SU-DHL-6 (cell line): Measurements from ENCODE around the gene COQ10B.

Experiments
- H2AFZ ChIP-seq: fragments of 200-600 bp; sonication (generic); 2 replicates; pipeline ENCODE4 v1.6.1; 2014; ENCODE audit warnings: low read depth, mild to moderate bottlenecking, moderate library complexity, mixed read lengths, antibody characterized with exemption, low read length; ENCODE audit not compliant: severe bottlenecking
- H3F3A ChIP-seq: fragments of 200-600 bp; shearing (Covaris generic); 2 replicates; pipeline ENCODE4 v1.6.0; 2016; ENCODE audit warnings: antibody characterized with exemption, mild to moderate bottlenecking; ENCODE audit not compliant: insufficient read depth
- H3K27ac ChIP-seq: fragments of 200-600 bp; sonication (generic); 2 replicates; pipeline ENCODE4 v1.5.1; 2016; ENCODE audit warnings: low read depth, mild to moderate bottlenecking, low read length, moderate library complexity, mixed read lengths
- H3K27me3 ChIP-seq: fragments of 200-600 bp; sonication (generic), shearing (Covaris generic); 2 replicates; pipeline ENCODE4 v1.6.0; 2014; ENCODE audit warnings: mild to moderate bottlenecking, low read length
- H3K36me3 ChIP-seq: fragments of 200-600 bp; sonication (generic); 2 replicates; pipeline ENCODE4 v1.6.1; 2014; ENCODE audit warnings: mild to moderate bottlenecking, low read length, mixed read lengths
- H3K4me2 ChIP-seq: fragments of 300-600, 200-600 bp; shearing (Covaris generic), sonication (generic); 2 replicates; pipeline ENCODE4 v1.6.0; 2014; ENCODE audit warnings: low read length, low read depth, mild to moderate bottlenecking; ENCODE audit not compliant: poor library complexity, severe bottlenecking
- H3K4me3 ChIP-seq: fragments of 200-600 bp; sonication (generic); 2 replicates; pipeline ENCODE4 v1.5.1; 2014; ENCODE audit warnings: antibody characterized with exemption, low read length, mild to moderate bottlenecking, mixed read lengths; ENCODE audit not compliant: insufficient read depth, poor library complexity, severe bottlenecking
- H3K79me2 ChIP-seq: fragments of 200-600 bp; sonication (generic); 2 replicates; pipeline ENCODE4 v1.6.1; 2014; ENCODE audit warnings: mild to moderate bottlenecking, low read length, moderate library complexity; ENCODE audit not compliant: insufficient read depth
- H3K9ac ChIP-seq: fragments of 200-600 bp; sonication (generic); 2 replicates; pipeline ENCODE4 v1.7.0; 2014; ENCODE audit warnings: mild to moderate bottlenecking, low read length
- H3K9me2 ChIP-seq: fragments of 200-600 bp; sonication (generic); replicated peaks from 2 replicates; pipeline ENCODE4 v1.6.1; 2014; ENCODE audit warnings: low read length; ENCODE audit not compliant: insufficient read depth
- H3K9me3 ChIP-seq: fragments of 200-600 bp; sonication (generic); 2 replicates; pipeline ENCODE4 v1.6.1; 2014; ENCODE audit warnings: low read length, mixed read lengths; ENCODE audit not compliant: insufficient read depth
- H4K20me1 ChIP-seq: fragments of 200-600 bp; sonication (generic); 2 replicates; pipeline ENCODE4 v1.6.1; 2014; ENCODE audit warnings: low read depth, mild to moderate bottlenecking, antibody characterized with exemption, low read length, moderate library complexity, mixed read lengths
- CTCF ChIP-seq: fragments of 200-600 bp; sonication (generic); IDR thresholded peaks from one replicate; pipeline ENCODE4 v1.5.1; 2017; ENCODE audit warnings: antibody characterized with exemption, mild to moderate bottlenecking, low read length, moderate library complexity; ENCODE audit not compliant: insufficient read depth, poor library complexity, severe bottlenecking
- EZH2phosphoT487 ChIP-seq: fragments of 200-600 bp; sonication (generic), shearing (Covaris generic); conservative IDR thresholded peaks from 2 replicates; pipeline ENCODE4 v1.6.1; 2018; ENCODE audit warnings: mild to moderate bottlenecking, antibody characterized with exemption, low read length, moderate library complexity, mixed read lengths

COQ10B gene

GRCh38 chr2:197515739-197516392 is 62.5 kb downstream of the COQ10B start, which contains the start of gene MOB4:
MOB4 (plus strand) TSS chr2:197516066; CDS start chr2:197516087, 21 bp downstream.
- Histone ChIP-seq H2AFZ (peak within 1 kb of the TSS; percentile 70), H3K27ac (peak within 1 kb of the TSS; percentile 89), H3K9me3 (no peaks in the 10 kb centered on the region), H3K79me2 (peaks cover 58% of the 10 kb centered on the region), H3K4me2 (peak within 1 kb of the TSS; percentile 90), H3K4me3 (peak within 1 kb of the TSS; percentile 81), H4K20me1 (0 out of 2 replicates have a peak, but pooled peaks cover 6% of the 10 kb centered on the region), H3K27me3 (no peaks in the 10 kb centered on the region), H3K9ac (peak within 1 kb of the TSS; percentile 73), H3K36me3 (peaks cover 6% of the 10 kb centered on the region; the same call in 1 of the 2 replicates), H3F3A (peaks cover 22% of the 10 kb centered on the region), H3K9me2 (no peaks in the 10 kb centered on the region)
- TF ChIP-seq CTCF, result no peak
- no peak for TF ChIP-seq EZH2phosphoT487

GRCh38 chr2:197516393-197516761 is 63.0 kb downstream of the COQ10B start:
- Histone ChIP-seq H3F3A (peaks cover 19% of the 10 kb centered on the region), H3K79me2 (peaks cover 63% of the 10 kb centered on the region), H3K4me2 (peak overlapping the region; percentile 90), H3K9me3 (no peaks in the 10 kb centered on the region), H3K9ac (peak overlapping the region; percentile 73), H3K27me3 (no peaks in the 10 kb centered on the region), H3K4me3 (peak overlapping the region; percentile 81), H3K36me3 (peaks cover 6% of the 10 kb centered on the region; the same call in 1 of the 2 replicates), H3K27ac (peak overlapping the region; percentile 89), H4K20me1 (0 out of 2 replicates have a peak, but pooled peaks cover 6% of the 10 kb centered on the region), H3K9me2 (no peaks in the 10 kb centered on the region), H2AFZ (peak overlapping the region; percentile 38)
- TF ChIP-seq EZH2phosphoT487 (no peak), CTCF (no peak)

GRCh38 chr2:197517150-197517549 is 63.8 kb downstream of the COQ10B start:
- Histone ChIP-seq H3K36me3 (peaks cover 6% of the 10 kb centered on the region; the same call in 1 of the 2 replicates), H3F3A (peaks cover 19% of the 10 kb centered on the region), H3K9ac (peak overlapping the region; percentile 73), H3K79me2 (peaks cover 71% of the 10 kb centered on the region), H3K9me3 (no peaks in the 10 kb centered on the region), H3K4me3 (peak overlapping the region; percentile 81), H3K27me3 (no peaks in the 10 kb centered on the region), H3K4me2 (peak overlapping the region; percentile 90), H2AFZ (no peak overlapping the region), H3K9me2 (no peaks in the 10 kb centered on the region), H3K27ac (no peak overlapping the region; the same call in 1 of the 2 replicates), H4K20me1 (0 out of 2 replicates have a peak, but pooled peaks cover 6% of the 10 kb centered on the region)
- TF ChIP-seq EZH2phosphoT487 (no peak), CTCF (no peak)
